ENCODE data around the gene EPB41L4B.

DNA sequence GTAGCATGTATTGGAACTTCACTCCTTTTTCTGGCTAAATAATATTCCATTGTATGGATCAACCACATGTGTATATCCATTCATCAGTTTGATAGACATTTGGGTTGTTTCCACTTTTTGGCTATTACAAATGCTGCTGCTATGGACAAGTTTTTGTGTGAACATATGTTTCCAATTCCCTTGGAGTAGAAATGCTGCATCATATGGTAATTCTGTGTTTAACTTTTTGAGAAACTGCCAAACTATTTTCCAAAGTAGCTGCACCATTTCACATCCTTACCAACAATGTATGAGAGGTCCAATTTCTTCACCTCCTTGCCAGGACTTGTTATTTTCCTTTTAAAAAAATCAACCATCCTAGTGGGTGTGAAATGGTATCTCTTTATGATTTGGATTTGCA, 162.2 kb downstream of the EPB41L4B start:
- TF ChIP-seq, protein P1, sequence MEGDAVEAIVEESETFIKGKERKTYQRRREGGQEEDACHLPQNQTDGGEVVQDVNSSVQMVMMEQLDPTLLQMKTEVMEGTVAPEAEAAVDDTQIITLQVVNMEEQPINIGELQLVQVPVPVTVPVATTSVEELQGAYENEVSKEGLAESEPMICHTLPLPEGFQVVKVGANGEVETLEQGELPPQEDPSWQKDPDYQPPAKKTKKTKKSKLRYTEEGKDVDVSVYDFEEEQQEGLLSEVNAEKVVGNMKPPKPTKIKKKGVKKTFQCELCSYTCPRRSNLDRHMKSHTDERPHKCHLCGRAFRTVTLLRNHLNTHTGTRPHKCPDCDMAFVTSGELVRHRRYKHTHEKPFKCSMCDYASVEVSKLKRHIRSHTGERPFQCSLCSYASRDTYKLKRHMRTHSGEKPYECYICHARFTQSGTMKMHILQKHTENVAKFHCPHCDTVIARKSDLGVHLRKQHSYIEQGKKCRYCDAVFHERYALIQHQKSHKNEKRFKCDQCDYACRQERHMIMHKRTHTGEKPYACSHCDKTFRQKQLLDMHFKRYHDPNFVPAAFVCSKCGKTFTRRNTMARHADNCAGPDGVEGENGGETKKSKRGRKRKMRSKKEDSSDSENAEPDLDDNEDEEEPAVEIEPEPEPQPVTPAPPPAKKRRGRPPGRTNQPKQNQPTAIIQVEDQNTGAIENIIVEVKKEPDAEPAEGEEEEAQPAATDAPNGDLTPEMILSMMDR (IDR thresholded peaks at IDR 0.05) = no peak
- no peak for TF ChIP-seq POLR2AphosphoS5 (IDR thresholded peaks at IDR 0.05)

All from breast epithelium (tissue), 3 donors.